Measurements from ENCODE around the gene JPT2. TPM values are rescaled to one million over a fixed set of nuclear protein-coding genes. Genes with fewer than 3 reads are reported as not detected.

The JPT2 gene
- total and polyA plus RNA-seq, 11 donors: 11.0 to 76.1 (median 34.1) TPM

- no peak for DNase-seq
- Histone ChIP-seq H3K27ac (no peak overlapping the region), H3K9me3 (no peaks in the 10 kb centered on the region), H3K36me3 (peaks cover 0 to 94% (median 77%) of the 10 kb centered on the region in 9 donors), H3K27me3 (no peaks in the 10 kb centered on the region), H3K4me3 (no peak overlapping the region), H3K4me1 (peaks cover 0 to 17% (median 5%) of the 10 kb centered on the region in 12 donors)
- intact Hi-C loops (cut with DNase I): no loop called here
- ATAC-seq: no peak
- 84 to 88% (median 84%) methylated on average over 32 of the region's 32 CpGs for WGBS, 4 donors
- TF ChIP-seq POLR2A (IDR thresholded peaks at IDR 0.05): no peak
- TF ChIP-seq CTCF (IDR thresholded peaks at IDR 0.05): no peak
Observed at GRCh38 chr16:1654505-1655268, 23.4 kb upstream of the JPT2 start.

DNA sequence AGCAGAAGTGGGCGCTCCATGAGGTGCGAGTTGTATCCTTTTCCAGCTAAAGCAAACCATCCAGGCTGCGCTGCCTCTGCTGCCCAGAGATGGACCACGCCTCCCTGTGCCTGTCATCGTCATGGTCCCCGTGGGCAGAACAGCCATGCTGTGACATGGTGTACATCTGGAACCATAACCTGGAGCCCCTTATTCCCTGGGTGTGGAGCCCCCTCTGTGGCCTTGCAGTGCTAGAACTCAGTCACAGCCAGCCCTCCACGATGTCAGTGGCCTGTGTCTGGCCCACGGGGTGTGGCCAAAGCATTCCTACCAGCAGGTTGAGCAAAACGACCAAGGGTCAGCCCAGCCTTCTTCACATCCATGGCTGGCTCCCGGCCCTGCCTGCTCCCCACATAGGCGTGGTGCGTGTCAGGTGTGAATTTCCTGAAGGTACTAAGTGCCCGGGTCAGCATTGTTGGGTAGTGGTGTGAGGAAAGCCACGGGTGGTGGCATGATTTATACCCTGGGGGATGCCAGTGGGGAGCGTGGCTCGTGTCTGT lies 22.7 kb upstream of the JPT2 start:
- WGBS, 4 donors: 82 to 93% (median 91%) methylated on average over 11 to 16 of the region's 16 CpGs
- intact Hi-C loops (cut with DNase I): no loop called here
- ATAC-seq (no peak), DNase-seq (no peak)
- peaks cover 0 to 17% (median 5%) of the 10 kb centered on the region in 12 donors for H3K4me1 ChIP-seq
- TF ChIP-seq POLR2A (IDR thresholded peaks at IDR 0.05): no peak
- TF ChIP-seq CTCF (IDR thresholded peaks at IDR 0.05): no peak
- H3K36me3 ChIP-seq: peaks cover 2 to 95% (median 82%) of the 10 kb centered on the region in 9 donors
- no peaks in the 10 kb centered on the region for H3K9me3 ChIP-seq
- H3K27me3 ChIP-seq: no peaks in the 10 kb centered on the region
- no peak overlapping the region for H3K27ac ChIP-seq
- H3K4me3 ChIP-seq: no peak overlapping the region

GRCh38 chr16:1655909-1656807 lies 21.9 kb upstream of the JPT2 start:
- intact Hi-C loops (cut with DNase I): no loop called here
- TF ChIP-seq CTCF (IDR thresholded peaks at IDR 0.05) (no peak), POLR2A (IDR thresholded peaks at IDR 0.05) (no peak)
- Histone ChIP-seq H3K27me3 (no peaks in the 10 kb centered on the region), H3K27ac (peak overlapping the region in 2 of 12 donors; percentile 4 to 78), H3K4me1 (peaks cover 0 to 17% (median 5%) of the 10 kb centered on the region in 12 donors), H3K9me3 (no peaks in the 10 kb centered on the region), H3K36me3 (peaks cover 2 to 94% (median 85%) of the 10 kb centered on the region in 9 donors), H3K4me3 (no peak overlapping the region)
- no peak for ATAC-seq
- no peak for DNase-seq
- WGBS, 4 donors: 95 to 97% (median 96%) methylated on average over 12 to 52 of the region's 52 CpGs

All from heart left ventricle (tissue), 16 donors.